Measurements from ENCODE around the gene ANKS6. TPM values are rescaled to one million over a fixed set of nuclear protein-coding genes. Genes with fewer than 3 reads are reported as not detected.

The ANKS6 gene
- total RNA-seq, 4 donors from 2014 or later: 10.3 to 23.0 (median 12.2) TPM

GRCh38 chr9:98702835-98703380, 93.4 kb downstream of the ANKS6 start:
- no peak for TF ChIP-seq CTCF (IDR thresholded peaks at IDR 0.05; ENCODE audit: low read depth)

GRCh38 chr9:98702340-98702739, 94.0 kb downstream of the ANKS6 start:
- no peak for TF ChIP-seq CTCF (IDR thresholded peaks at IDR 0.05; ENCODE audit: low read depth)

GRCh38 chr9:98701576-98701975, 94.8 kb downstream of the ANKS6 start:
- TF ChIP-seq CTCF (IDR thresholded peaks at IDR 0.05; ENCODE audit: low read depth): no peak

GRCh38 chr9:98700801-98701200, 95.6 kb downstream of the ANKS6 start:
- TF ChIP-seq CTCF (IDR thresholded peaks at IDR 0.05; ENCODE audit: low read depth): no peak

GRCh38 chr9:98698856-98699255, 97.5 kb downstream of the ANKS6 start:
- no peak for TF ChIP-seq CTCF (IDR thresholded peaks at IDR 0.05; ENCODE audit: low read depth)

- TF ChIP-seq CTCF (IDR thresholded peaks at IDR 0.05; ENCODE audit: low read depth): no peak
Observed at GRCh38 chr9:98694943-98695342, 101.4 kb downstream of the ANKS6 start.

GRCh38 chr9:98692392-98692791, 104.0 kb downstream of the ANKS6 start:
- TF ChIP-seq CTCF (IDR thresholded peaks at IDR 0.05; ENCODE audit: low read depth): no peak
